HUES6 (cell line): ENCODE results near the gene SGIP1.

Experiments
- H3K27ac ChIP-seq: 2 replicates; pipeline ENCODE4 v1.7.0; 2013; ENCODE audit warnings: low read depth, mild to moderate bottlenecking, low read length, inconsistent platforms
- H3K27me3 ChIP-seq: 2 replicates; pipeline ENCODE4 v1.6.1; 2013; ENCODE audit warnings: low read length; ENCODE audit not compliant: control insufficient read depth, insufficient read depth
- H3K36me3 ChIP-seq: 2 replicates; pipeline ENCODE4 v1.6.1; 2013; ENCODE audit warnings: low read length; ENCODE audit not compliant: control insufficient read depth, insufficient read depth
- H3K4me1 ChIP-seq: 2 replicates; pipeline ENCODE4 v1.6.1; 2013; ENCODE audit warnings: low read length; ENCODE audit not compliant: control insufficient read depth, insufficient read depth
- H3K4me3 ChIP-seq: 2 replicates; pipeline ENCODE4 v1.5.1; 2013; ENCODE audit warnings: low read depth, low read length
- H3K9ac ChIP-seq: one replicate; pipeline ENCODE4 v1.6.1; 2013; ENCODE audit warnings: mild to moderate bottlenecking, low read length
- H3K9me3 ChIP-seq: 2 replicates; pipeline ENCODE4 v1.6.1; 2013; ENCODE audit warnings: low read depth, low read length; ENCODE audit not compliant: control insufficient read depth, insufficient read depth

SGIP1 gene

DNA sequence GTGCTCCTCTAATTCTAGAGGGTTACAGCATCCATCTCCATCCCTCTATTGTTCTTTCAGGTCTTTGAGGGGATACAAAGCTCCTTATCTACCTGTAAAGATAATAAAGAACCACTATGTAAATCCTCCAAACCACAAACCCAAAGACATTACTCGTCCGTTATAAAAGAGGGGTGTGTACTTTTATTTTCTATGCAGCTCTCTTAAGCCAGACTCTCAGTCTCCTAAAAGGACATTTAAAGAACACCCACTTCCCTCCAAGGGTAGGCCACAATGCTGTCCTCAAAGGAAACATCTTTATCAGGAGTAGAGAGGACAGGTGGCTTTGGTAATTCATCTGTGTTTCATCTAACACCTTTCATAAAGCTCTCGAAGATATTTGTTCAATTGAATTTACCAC lies 150.4 kb downstream of the SGIP1 start:
- H3K9ac ChIP-seq: no peak overlapping the region
- no peaks in the 10 kb centered on the region for H3K27me3 ChIP-seq
- no peaks in the 10 kb centered on the region for H3K4me1 ChIP-seq
- no peak overlapping the region for H3K4me3 ChIP-seq
- no peaks in the 10 kb centered on the region for H3K9me3 ChIP-seq
- no peak overlapping the region for H3K27ac ChIP-seq
- H3K36me3 ChIP-seq: no peaks in the 10 kb centered on the region

DNA sequence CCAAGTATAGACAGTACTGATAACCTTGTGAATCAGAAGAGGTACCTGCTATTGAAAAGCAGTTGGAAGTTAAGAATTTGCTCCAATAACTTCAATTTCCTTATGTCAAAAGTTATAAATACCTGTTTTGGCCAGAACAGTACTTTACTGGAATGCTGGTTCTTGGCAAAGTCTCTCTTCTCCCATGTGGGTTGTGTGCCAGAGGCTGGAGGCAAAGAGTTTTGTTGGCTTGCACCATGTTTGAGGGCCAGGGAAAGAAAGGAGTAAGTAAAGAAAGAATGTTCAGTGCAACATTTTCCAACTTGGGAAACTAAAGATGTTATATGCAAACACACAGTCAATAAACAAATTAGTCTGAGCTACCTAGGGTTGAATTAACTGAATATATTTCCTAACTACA lies 151.3 kb downstream of the SGIP1 start:
- Histone ChIP-seq H3K9ac (no peak overlapping the region), H3K27ac (no peak overlapping the region), H3K36me3 (no peaks in the 10 kb centered on the region), H3K27me3 (no peaks in the 10 kb centered on the region), H3K9me3 (no peaks in the 10 kb centered on the region), H3K4me3 (no peak overlapping the region), H3K4me1 (no peaks in the 10 kb centered on the region)

DNA sequence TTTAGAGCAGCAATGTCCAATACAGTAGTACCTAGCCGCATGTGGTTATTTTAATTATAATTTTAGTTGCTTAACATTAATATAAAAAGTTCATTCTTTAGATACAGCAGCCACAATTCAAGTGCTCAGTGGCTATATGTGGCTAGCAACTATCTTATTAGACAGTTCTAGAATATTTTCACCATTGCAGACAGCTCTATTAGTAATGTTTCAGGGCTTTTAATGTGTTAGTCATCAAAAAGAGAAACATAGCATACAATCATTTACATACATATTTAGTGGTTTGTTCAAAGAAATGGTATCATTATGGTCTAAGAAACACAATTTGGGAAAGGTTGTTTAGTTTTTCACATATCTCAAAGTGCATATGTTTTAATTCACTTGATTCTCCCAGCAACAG lies 151.7 kb downstream of the SGIP1 start:
- Histone ChIP-seq H3K9ac (no peak overlapping the region), H3K4me3 (no peak overlapping the region), H3K4me1 (no peaks in the 10 kb centered on the region), H3K27ac (no peak overlapping the region), H3K36me3 (no peaks in the 10 kb centered on the region), H3K27me3 (no peaks in the 10 kb centered on the region), H3K9me3 (no peaks in the 10 kb centered on the region)

DNA sequence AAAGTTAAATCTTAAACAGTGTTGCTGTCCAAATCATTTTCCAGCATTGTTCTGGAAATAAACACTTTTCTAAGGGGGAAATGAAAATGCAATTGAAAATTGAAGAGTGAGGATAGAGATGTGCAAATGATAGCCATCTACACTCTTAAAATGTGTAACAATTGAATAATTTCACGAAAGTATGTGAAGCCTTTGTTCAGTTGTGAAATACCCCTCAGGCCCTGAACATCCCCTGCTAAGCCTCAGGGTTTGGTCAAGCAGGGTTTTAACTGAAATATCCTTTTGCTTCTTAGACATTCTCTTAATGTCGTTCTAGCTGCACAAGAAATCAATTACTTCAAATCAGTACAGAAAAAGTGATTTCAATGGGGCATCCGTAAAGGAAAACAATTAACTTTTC lies 152.5 kb downstream of the SGIP1 start:
- Histone ChIP-seq H3K36me3 (no peaks in the 10 kb centered on the region), H3K27ac (no peak overlapping the region), H3K9me3 (no peaks in the 10 kb centered on the region), H3K27me3 (no peaks in the 10 kb centered on the region), H3K4me3 (no peak overlapping the region), H3K4me1 (no peaks in the 10 kb centered on the region), H3K9ac (no peak overlapping the region)

DNA sequence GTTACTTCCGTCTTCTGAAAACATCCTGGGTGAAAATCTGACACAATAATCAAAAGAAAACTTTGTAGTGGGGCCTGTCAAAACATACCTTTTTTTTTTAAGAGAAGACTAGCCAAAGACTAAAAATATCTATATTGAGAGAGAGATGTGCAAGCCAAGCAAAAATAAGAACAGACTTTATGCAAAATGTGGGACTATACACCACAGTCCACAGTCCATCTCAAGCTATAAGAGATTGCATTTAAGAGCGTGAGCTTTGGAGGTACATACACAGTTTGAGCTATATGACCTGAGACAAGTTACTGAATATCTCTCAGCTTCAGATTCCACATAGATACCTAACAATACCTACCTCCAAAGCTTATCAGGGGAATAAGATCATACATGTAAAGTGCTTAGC lies 153.4 kb downstream of the SGIP1 start:
- H3K36me3 ChIP-seq: no peaks in the 10 kb centered on the region
- H3K27ac ChIP-seq: no peak overlapping the region
- no peak overlapping the region for H3K4me3 ChIP-seq

DNA sequence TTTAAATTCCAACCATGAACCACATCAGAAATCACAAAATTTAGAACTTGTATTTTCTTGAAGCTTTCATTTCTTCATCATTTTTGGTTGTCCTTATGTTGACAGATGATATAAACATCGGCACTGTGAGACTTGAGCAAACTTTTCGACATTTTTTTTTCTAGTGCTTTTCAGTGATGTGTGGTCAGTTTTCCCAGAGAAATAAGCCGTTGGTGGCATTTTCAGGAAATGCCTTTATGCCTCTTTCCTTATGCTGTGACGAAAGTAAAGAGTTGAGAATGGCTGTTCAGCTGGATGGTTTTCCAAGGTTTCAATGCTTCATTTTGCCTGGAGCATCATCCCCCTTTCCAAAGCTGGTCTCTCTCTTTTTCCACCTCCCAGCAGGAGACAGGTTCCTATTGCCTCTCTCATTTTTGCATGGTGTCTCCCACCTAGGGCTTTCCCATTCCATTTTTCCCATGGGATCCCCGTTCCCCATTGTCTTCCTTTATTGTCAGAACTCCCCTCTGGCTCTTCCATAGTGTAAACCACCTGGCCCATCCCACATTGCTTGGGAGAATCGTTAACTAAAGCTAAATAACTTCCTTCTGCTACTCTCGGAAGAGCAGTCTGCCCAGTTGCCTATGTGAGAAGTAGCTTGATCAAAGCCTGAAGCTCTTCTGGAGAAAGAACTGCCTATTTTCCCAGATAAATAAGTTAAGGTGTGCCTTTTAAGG lies 156.9 kb downstream of the SGIP1 start:
- Histone ChIP-seq H3K27ac (no peak overlapping the region), H3K4me3 (no peak overlapping the region), H3K4me1 (no peaks in the 10 kb centered on the region), H3K9ac (no peak overlapping the region), H3K36me3 (no peaks in the 10 kb centered on the region), H3K9me3 (no peaks in the 10 kb centered on the region), H3K27me3 (no peaks in the 10 kb centered on the region)

More for the DNA sequence above, 153.4 kb downstream of the SGIP1 start:
- Histone ChIP-seq H3K9ac (no peak overlapping the region), H3K4me1 (no peaks in the 10 kb centered on the region), H3K27me3 (no peaks in the 10 kb centered on the region), H3K9me3 (no peaks in the 10 kb centered on the region)

DNA sequence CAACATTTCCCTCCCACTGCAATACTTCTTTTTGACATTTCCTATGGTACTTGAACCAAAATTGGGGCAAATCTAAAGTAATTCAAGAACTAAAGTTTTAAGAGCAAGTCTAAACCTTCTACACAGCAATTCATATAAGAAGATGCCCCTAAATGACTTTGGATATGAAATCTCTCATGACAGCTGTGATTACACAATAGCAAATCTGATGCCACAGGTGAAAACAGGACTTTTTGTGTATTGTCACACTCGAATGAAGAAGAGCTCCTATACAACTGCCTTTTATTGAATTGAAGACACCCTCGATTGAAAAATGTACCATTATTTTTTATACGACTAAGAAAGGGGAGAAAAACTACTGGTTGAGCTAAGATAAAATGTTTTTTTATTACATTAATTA lies 158.7 kb downstream of the SGIP1 start:
- Histone ChIP-seq H3K4me1 (no peaks in the 10 kb centered on the region), H3K36me3 (no peaks in the 10 kb centered on the region), H3K27me3 (no peaks in the 10 kb centered on the region), H3K27ac (no peak overlapping the region), H3K9me3 (no peaks in the 10 kb centered on the region), H3K4me3 (no peak overlapping the region), H3K9ac (no peak overlapping the region)

DNA sequence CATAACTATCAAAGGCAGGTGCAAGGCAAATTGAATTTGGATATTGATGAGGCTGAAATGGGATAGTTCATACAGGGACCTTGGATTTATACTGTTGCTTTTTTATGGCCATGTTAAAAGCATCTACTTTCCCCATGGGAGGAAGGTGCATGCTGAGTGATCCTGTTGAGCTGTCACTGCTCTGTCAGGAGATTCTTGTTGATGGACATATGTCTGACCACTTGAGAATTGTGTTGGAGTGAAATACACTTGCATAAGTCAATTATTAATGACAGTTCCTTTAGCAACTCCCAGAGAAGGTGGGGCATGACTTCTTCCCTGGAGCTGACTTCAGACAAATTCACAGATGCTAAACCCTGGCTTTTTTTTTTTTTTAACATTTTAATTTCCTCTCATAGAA lies 159.9 kb downstream of the SGIP1 start:
- H3K4me3 ChIP-seq: no peak overlapping the region
- no peak overlapping the region for H3K27ac ChIP-seq
- H3K27me3 ChIP-seq: no peaks in the 10 kb centered on the region
- H3K36me3 ChIP-seq: no peaks in the 10 kb centered on the region
- H3K9me3 ChIP-seq: no peaks in the 10 kb centered on the region
- H3K9ac ChIP-seq: no peak overlapping the region
- no peaks in the 10 kb centered on the region for H3K4me1 ChIP-seq

DNA sequence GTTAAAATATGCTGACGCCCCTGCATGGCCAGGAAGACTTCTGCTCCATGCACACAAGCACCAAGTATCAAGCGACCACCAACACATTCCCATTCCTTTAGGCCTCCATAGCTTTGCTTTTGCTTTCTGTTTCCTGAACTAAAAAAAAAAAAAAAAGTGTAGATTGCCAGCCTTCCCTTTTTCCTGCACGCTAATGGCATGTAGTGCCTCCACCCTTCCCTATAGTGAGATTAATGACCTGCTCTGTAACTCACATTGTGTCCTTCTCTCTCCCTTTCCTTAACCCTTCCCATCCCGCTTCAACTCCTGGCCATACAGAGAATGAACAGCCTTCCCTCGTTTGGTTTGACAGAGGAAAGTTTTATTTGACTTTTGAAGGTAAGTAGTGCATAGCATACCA lies 161.2 kb downstream of the SGIP1 start:
- Histone ChIP-seq H3K36me3 (no peaks in the 10 kb centered on the region), H3K4me1 (no peaks in the 10 kb centered on the region), H3K4me3 (no peak overlapping the region), H3K9ac (no peak overlapping the region), H3K27me3 (no peaks in the 10 kb centered on the region), H3K27ac (no peak overlapping the region), H3K9me3 (no peaks in the 10 kb centered on the region)

DNA sequence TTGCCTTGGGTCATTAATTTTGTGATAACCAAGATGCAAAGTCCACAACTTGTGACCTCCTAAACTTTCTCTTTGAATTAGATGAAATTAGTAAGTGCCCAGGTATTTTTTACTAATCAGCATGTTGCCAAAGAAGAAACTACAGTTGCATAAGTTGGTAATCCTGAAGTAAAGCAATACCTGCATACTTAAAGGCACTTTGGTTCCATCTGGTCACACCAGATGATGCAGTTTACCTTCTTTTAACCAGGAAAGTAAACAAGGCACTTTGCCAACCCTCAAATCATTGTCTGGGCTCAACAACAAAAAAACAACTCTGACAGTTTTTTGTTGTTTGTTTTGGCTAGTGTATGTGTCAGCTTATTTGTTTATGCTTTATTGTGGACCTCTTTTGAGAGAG lies 162.8 kb downstream of the SGIP1 start:
- Histone ChIP-seq H3K4me1 (no peaks in the 10 kb centered on the region), H3K27me3 (no peaks in the 10 kb centered on the region), H3K36me3 (no peaks in the 10 kb centered on the region), H3K4me3 (no peak overlapping the region), H3K9ac (no peak overlapping the region), H3K9me3 (no peaks in the 10 kb centered on the region), H3K27ac (no peak overlapping the region)

DNA sequence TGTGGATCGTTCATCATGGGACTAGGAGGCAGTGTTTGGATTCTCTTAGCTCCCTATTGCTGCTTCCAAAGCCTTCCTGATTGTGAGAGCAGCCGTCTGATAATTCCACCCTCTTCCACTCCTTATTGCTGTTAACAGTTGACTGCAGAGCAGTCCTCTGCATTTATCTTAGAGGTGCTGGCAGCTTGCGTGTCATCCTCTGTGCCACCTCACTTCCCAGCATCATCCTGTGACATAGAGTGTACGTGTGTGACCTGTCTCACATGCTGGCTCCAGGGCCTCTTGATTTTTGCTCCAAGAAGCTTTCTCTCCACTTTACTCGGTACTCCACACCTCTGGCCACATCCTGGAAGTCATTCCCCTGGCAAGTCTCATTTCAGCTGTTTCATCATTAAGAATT lies 165.3 kb downstream of the SGIP1 start:
- Histone ChIP-seq H3K27me3 (no peaks in the 10 kb centered on the region), H3K4me1 (no peaks in the 10 kb centered on the region), H3K4me3 (no peak overlapping the region), H3K27ac (no peak overlapping the region), H3K36me3 (no peaks in the 10 kb centered on the region), H3K9me3 (no peaks in the 10 kb centered on the region), H3K9ac (no peak overlapping the region)
